Eye (tissue), 1 donor: ENCODE results near the gene G2E3.
A peak's percentile ranks its signal among the peaks of the same experiment; 100 is the strongest.
"Not testable (repeated sequence)": the region's sequence is repeated elsewhere in the genome, so short reads cannot be mapped to it uniquely, and the experiment has no call there.

Experiments
- DNase-seq: peaks from one replicate; pipeline ENCODE4 v3.0.0-alpha.2; 2015

G2E3 gene

GRCh38 chr14:30604696-30605095 is 45.7 kb downstream of the G2E3 start:
- not testable (repeated sequence) for DNase-seq

- no peak for DNase-seq
Measured at GRCh38 chr14:30607156-30607780, 48.3 kb downstream of the G2E3 start.

GRCh38 chr14:30608533-30609006 is 49.6 kb downstream of the G2E3 start:
- DNase-seq: no peak

- peak; percentile 31 for DNase-seq
Measured at GRCh38 chr14:30610787-30611343, 51.9 kb downstream of the G2E3 start.

- DNase-seq: no peak
Measured at GRCh38 chr14:30614155-30614554, 55.2 kb downstream of the G2E3 start.

GRCh38 chr14:30620178-30620577 is 61.2 kb downstream of the G2E3 start:
- peak; percentile 5 for DNase-seq

- no peak for DNase-seq
Measured at GRCh38 chr14:30621354-30621939, 62.5 kb downstream of the G2E3 start.

GRCh38 chr14:30621940-30622830 is 63.2 kb downstream of the G2E3 start, which contains the start of gene SCFD1:
TSS of gene SCFD1 (plus strand) at chr14:30622319. CDS start at chr14:30622339, 20 bp downstream.
- peak; percentile 98 for DNase-seq

- DNase-seq: no peak
Measured at GRCh38 chr14:30623412-30624131, 64.6 kb downstream of the G2E3 start.

GRCh38 chr14:30624132-30624423 is 65.1 kb downstream of the G2E3 start:
- no peak for DNase-seq

- DNase-seq: no peak
Measured at GRCh38 chr14:30625533-30625932, 66.6 kb downstream of the G2E3 start.

GRCh38 chr14:30629432-30629831 is 70.5 kb downstream of the G2E3 start:
- not testable (repeated sequence) for DNase-seq

GRCh38 chr14:30630248-30630647 is 71.3 kb downstream of the G2E3 start:
- DNase-seq: no peak

GRCh38 chr14:30632730-30633129 is 73.8 kb downstream of the G2E3 start:
- DNase-seq: no peak

- DNase-seq: no peak
Measured at GRCh38 chr14:30638926-30639325, 80.0 kb downstream of the G2E3 start.

- DNase-seq: no peak
Measured at GRCh38 chr14:30641207-30641606, 82.2 kb downstream of the G2E3 start.

GRCh38 chr14:30644462-30644861 is 85.5 kb downstream of the G2E3 start:
- DNase-seq: not testable (repeated sequence)

- no peak for DNase-seq
Measured at GRCh38 chr14:30645600-30645999, 86.6 kb downstream of the G2E3 start.

GRCh38 chr14:30648471-30648870 is 89.5 kb downstream of the G2E3 start:
- DNase-seq: no peak

- no peak for DNase-seq
Measured at GRCh38 chr14:30651937-30652336, 93.0 kb downstream of the G2E3 start.

GRCh38 chr14:30655124-30655523 is 96.2 kb downstream of the G2E3 start:
- no peak for DNase-seq

GRCh38 chr14:30655658-30656057 is 96.7 kb downstream of the G2E3 start:
- no peak for DNase-seq

- peak; percentile 60 for DNase-seq
Measured at GRCh38 chr14:30656190-30656632, 97.3 kb downstream of the G2E3 start.
